ENCODE results near the gene RABGAP1. TPM values are rescaled to one million over a fixed set of nuclear protein-coding genes. Genes with fewer than 3 reads are reported as not detected.

The RABGAP1 gene
- total RNA-seq, 1 experiment from 2014 or later: 64.0 TPM

DNA sequence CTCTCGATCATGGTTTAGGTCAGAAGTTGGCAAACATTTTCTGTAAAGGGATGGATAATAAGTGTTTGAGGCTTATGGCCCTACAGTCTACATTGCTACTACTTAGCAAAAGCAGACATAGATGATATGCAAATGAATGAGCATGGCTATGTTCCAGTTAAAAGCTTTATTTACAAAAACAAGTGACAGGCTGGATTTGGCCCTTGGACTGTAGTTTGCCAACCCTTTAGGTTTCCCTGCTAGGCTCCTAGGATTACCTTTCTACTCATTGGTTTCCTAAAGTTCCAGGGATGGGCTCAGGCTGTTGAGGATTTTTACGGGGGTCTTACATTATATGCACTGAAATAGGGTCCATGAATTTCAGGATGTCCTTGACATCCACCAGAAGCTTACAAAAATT is 150.1 kb downstream of the RABGAP1 start:
- H3K27me3 ChIP-seq (replicated peaks; ENCODE audit: insufficient read depth, low read depth, low read length, poor library complexity): no peaks in the 10 kb centered on the region
- no peak for DNase-seq (ENCODE audit: low spot score)
- POLR2A ChIA-PET (ENCODE audit: low non-redundant PET): no interaction called here
- intact Hi-C loops (cut with micrococcal nuclease; ENCODE audit: unreplicated experiment): no loop called here
- peaks cover 36% of the 10 kb centered on the region for H3K4me1 ChIP-seq (ENCODE audit: insufficient read depth, low read length, poor library complexity, severe bottlenecking)
- TF ChIP-seq EZH2 (IDR thresholded peaks at IDR 0.05; ENCODE audit: borderline replicate concordance, low read depth, low read length, poor library complexity, severe bottlenecking) (no peak), CTCF (conservative IDR thresholded peaks at IDR 0.05; ENCODE audit: low read depth, low read length) (no peak)
- H3K4me3 ChIP-seq (ENCODE audit: low read depth, low read length, poor library complexity, severe bottlenecking): no peak overlapping the region
- CTCF ChIA-PET: interaction anchor here (0.5 to 1.4 kb wide), 2 partner anchors 123 to 134 kb away, joined by 3 to 4 read pairs; no protein-coding TSS in a partner anchor
- H3K27ac ChIP-seq (ENCODE audit: low read depth, low read length, poor library complexity, severe bottlenecking): peak overlapping the region; percentile 84
- no TSS peak for BruUV-seq (replicated peaks)
- no peaks in the 10 kb centered on the region for H3K9me3 ChIP-seq (ENCODE audit: low read depth, low read length, poor library complexity, severe bottlenecking)
- peaks cover 36% of the 10 kb centered on the region for H3K36me3 ChIP-seq (ENCODE audit: insufficient read depth, low read length, poor library complexity, severe bottlenecking)

GRCh38 chr9:123091459-123091858 is 150.6 kb downstream of the RABGAP1 start:
- BruUV-seq (replicated peaks): no TSS peak
- TF ChIP-seq CTCF (conservative IDR thresholded peaks at IDR 0.05; ENCODE audit: low read depth, low read length) (peak; percentile 58), EZH2 (IDR thresholded peaks at IDR 0.05; ENCODE audit: borderline replicate concordance, low read depth, low read length, poor library complexity, severe bottlenecking) (no peak)
- Histone ChIP-seq H3K27ac (ENCODE audit: low read depth, low read length, poor library complexity, severe bottlenecking) (peak overlapping the region; percentile 84), H3K4me1 (ENCODE audit: insufficient read depth, low read length, poor library complexity, severe bottlenecking) (peaks cover 36% of the 10 kb centered on the region), H3K36me3 (ENCODE audit: insufficient read depth, low read length, poor library complexity, severe bottlenecking) (peaks cover 41% of the 10 kb centered on the region), H3K27me3 (replicated peaks; ENCODE audit: insufficient read depth, low read depth, low read length, poor library complexity) (no peaks in the 10 kb centered on the region), H3K4me3 (ENCODE audit: low read depth, low read length, poor library complexity, severe bottlenecking) (no peak overlapping the region), H3K9me3 (ENCODE audit: low read depth, low read length, poor library complexity, severe bottlenecking) (no peaks in the 10 kb centered on the region)
- intact Hi-C loops (cut with micrococcal nuclease; ENCODE audit: unreplicated experiment): no loop called here
- no peak for DNase-seq (ENCODE audit: low spot score)
- POLR2A ChIA-PET (ENCODE audit: low non-redundant PET): no interaction called here
- CTCF ChIA-PET: no interaction called here

DNA sequence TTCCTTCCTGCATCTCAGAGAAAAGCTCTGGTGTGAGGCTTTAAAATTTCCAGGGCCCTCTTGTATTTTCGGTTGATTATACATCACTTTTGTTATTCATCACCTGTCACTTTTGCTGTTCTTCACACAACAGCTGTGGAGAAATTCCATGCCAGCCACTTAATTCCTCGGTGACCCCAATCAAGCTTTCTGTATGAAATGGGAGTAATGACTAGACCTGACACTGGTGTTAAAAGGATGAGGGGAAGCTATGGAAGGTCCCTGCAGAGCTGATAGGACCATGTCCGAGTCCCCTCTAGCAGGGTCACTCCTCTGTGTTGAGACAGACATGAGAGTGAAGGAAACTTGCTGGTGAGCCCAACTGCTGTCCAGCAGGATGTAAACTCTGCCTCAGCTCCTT is 152.3 kb downstream of the RABGAP1 start:
- BruUV-seq (replicated peaks): no TSS peak
- ChIA-PET CTCF (no interaction called here), POLR2A (ENCODE audit: low non-redundant PET) (no interaction called here)
- intact Hi-C loops (cut with micrococcal nuclease; ENCODE audit: unreplicated experiment): no loop called here
- H3K36me3 ChIP-seq (ENCODE audit: insufficient read depth, low read length, poor library complexity, severe bottlenecking): peaks cover 47% of the 10 kb centered on the region
- no peak for DNase-seq (ENCODE audit: low spot score)
- no peaks in the 10 kb centered on the region for H3K27me3 ChIP-seq (replicated peaks; ENCODE audit: insufficient read depth, low read depth, low read length, poor library complexity)
- TF ChIP-seq EZH2 (IDR thresholded peaks at IDR 0.05; ENCODE audit: borderline replicate concordance, low read depth, low read length, poor library complexity, severe bottlenecking) (no peak), CTCF (conservative IDR thresholded peaks at IDR 0.05; ENCODE audit: low read depth, low read length) (no peak)
- H3K9me3 ChIP-seq (ENCODE audit: low read depth, low read length, poor library complexity, severe bottlenecking): no peaks in the 10 kb centered on the region
- H3K4me3 ChIP-seq (ENCODE audit: low read depth, low read length, poor library complexity, severe bottlenecking): no peak overlapping the region
- peak overlapping the region; percentile 28 for H3K27ac ChIP-seq (ENCODE audit: low read depth, low read length, poor library complexity, severe bottlenecking)
- peaks cover 51% of the 10 kb centered on the region for H3K4me1 ChIP-seq (ENCODE audit: insufficient read depth, low read length, poor library complexity, severe bottlenecking)

Measured in A673 (cell line).